Measurements from ENCODE around the gene MX2.
"Not testable (repeated sequence)": the region's sequence is repeated elsewhere in the genome, so short reads cannot be mapped to it uniquely, and the experiment has no call there.

Gene MX2

DNA sequence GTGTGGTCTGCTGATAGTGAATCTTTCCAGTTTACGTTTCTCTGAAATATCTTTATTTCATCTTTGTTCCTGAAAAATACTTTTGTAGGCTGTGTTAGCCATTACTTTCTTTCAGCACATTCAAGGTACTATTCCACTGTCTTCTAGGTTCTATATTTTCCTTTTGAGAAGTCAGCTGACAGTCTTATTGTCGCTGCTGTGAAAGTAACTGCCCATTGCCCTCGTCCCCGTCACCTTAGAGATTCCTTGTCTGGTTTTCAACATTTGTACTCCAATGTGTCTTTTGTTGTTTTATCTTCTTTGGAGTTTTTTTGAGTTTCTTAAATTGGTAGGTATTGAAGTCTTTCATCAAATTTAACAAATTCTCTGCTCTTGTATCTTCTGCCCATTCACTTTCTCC, 19.8 kb upstream of the MX2 start:
- no peak for DNase-seq

DNA sequence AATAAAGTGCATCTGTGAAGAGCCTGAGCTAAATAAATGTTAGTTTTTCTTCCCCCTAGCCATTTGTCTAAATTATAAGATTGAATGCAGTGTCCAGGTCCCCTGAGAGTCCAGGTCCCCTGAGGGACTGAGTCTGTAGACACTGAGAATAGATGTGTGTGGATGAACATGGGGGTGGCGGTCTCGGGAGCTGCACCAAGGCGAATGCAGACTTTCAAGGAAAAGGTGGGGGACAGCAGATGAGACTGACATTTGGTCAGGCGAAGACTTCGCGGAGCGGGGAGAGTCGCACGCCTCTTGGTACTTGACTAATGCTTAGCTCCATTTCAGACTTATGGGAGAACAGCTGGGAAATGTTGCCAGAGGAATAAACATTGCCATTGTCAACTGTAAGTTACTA, 17.7 kb upstream of the MX2 start:
- no peak for DNase-seq

DNA sequence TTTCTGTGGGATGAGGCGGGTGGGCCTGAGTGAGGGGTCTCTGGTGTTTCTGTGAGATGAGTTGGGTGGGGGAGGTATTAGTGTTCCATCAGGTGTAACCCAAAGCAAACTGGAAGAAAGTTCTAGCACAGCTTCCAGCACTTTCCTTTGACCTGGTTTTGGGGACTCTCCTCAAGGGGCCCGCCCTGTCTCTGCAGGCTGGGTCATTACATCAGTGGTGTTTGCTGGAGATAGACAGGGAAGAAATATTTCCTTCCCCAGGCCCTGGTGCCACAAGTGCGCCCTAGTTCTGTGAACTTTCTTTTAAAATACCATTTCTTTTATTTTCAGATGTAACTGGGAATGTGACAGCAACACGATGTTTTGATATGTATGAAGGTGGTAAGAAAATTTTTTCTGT, 16.5 kb upstream of the MX2 start:
- no peak for DNase-seq

DNA sequence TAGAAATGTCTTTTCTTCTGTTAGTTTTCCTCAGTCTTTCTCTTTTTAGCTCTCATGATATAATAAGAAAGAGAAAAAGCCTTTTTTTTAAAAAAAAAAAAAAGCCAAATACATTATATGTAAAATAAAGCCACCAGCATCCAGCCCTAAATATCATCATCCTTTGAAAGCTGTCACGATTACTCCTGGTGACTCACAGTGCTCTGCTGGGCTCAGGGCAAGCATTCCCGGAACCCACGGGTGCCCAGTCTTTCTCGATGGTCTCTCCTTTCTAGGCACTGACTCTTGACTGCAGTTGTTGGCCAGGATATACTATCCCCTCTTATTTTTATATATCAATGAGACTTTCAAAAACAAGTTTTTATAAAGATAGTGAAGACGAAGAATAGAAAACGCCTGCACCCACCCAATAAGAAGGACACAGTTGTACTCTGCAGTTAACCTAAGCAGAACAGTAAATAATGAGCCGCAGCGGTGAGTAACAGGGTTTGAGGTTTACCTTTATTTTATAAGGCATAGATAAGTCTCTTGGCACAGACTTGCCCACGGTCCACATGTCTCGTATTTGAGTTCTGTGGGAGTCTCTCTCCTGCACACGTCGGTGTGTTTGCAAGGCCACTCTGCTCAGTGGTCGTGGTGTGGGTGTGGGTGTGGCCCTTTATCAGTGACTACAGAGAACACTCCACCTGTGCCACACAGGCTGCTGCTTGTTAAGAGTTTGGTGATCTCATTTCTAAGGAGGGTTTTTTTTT, 15.7 kb upstream of the MX2 start:
- DNase-seq, result no peak

DNA sequence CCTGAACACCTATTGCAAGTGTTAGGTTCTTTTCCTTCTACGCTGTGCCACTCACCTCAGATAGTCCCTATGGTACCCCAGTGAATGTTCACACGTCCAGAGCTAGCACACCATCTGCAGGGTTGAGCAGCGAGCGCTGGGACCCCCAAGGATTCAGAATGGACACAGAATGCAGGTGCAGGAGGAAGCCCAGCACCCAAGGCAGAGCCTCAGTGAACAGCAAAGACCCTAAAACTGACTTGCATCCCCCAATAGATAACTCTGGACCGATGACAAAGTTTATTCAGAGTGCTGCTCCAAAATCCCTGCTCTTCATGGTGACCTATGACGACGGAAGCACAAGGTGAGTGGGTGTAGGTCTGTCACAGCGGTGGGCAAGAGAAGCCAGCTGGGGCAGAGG, 15.1 kb upstream of the MX2 start:
- DNase-seq, result no peak

DNA sequence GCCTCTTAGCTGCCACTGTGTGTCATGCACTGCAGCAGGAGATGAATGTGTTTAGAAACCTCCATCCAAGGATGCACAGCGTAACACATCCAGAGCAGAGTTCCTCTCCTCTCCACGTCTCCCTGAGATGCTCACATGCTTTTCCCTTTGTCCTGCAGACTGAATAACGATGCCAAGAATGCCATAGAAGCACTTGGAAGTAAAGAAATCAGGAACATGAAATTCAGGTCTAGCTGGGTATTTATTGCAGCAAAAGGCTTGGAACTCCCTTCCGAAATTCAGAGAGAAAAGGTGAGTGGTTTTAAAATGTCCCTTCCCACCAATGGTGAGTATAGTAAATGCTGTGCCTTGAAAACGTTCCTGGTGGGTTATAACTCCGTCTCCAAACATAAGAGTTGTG, 13.4 kb upstream of the MX2 start:
- no peak for DNase-seq

DNA sequence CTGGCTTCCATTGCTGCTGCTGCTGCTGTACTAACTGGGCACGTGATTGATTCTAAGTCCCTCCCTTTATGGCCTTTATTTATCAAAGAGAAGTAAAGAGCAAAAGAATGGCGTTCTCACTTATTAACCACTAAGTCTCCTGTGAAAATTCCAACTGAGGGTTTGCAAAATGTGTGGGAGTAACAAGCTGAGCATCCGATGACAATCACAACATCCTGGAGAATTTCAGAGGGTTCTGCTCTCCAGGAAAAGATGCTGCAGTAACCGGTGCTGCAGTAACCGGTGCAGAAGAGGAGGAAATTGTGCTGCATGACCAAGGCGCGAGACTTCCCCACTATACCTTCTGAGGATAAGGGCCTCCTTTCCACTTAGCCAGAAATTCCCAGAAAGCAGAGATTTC, 12.7 kb upstream of the MX2 start:
- DNase-seq, result no peak

DNA sequence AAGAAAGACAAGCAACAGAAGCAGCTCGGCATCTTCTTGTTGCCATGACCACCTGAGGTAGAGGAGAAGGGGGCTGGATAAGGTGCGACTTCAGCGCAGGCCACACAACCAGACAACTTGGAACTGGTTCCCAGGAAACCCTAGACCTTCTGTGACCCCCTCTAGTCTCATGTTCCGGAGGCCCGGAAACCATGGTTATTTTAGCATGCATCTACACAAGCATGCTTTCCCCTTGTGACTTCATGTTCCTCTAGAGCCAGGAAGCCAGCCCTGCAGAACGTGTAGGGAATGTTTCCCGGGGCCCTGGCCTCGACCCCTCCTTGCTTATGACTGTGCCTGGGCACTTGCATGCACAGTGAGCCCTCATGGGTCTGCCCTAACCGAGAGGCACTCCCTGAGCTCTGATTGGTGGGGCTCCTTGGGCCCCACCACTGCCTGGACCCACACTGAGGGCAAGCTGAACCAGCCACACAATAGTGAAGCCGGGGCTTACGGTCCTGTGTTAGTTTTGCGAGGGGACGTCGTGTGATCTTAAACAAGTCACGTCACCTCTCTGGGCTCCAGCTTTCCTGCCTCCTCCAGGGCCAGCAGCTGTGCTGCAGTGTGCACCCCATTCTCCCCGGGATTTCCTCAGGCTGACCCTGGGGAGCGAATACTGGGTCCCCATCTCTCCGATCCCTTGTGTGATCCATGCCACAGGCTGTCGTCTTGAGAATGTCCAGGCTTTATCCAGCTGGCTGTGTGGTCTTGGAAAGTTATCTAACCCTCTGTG, 12.0 kb upstream of the MX2 start:
- no peak for DNase-seq

DNA sequence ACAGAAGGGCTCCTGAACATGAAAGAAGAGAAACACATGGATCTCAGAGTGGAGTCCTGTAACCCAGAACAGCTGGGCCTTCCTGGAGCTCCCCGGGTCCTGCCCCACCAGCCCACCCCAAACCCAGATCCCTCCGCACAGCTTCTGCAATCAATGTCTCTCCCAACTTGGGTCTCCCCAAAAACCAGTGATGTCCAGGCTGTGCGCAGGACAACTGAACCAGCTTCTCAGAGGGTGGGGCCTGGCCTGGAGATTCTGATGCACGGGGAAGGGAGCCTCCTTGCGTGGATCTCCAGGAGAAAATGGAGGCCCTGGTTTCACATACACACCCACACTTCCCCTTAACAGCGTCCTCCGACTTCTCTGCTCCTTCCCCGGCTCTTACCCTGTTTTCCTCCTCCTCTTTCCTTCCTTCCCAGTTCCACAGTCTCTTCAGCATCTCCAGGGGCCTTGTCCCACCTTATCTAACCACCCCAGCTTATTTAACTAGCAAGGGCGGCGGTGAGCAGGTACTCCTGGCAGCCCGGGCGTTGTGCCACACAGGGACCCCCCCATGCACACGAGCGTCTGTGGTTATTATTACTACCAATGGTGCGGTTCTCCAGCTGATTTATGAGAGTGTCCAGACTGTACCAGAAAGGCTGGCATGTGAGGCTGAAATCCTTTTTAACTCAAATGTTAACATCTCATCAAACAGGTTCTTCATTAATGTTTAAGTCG, 11.2 kb upstream of the MX2 start:
- DNase-seq, result no peak

DNA sequence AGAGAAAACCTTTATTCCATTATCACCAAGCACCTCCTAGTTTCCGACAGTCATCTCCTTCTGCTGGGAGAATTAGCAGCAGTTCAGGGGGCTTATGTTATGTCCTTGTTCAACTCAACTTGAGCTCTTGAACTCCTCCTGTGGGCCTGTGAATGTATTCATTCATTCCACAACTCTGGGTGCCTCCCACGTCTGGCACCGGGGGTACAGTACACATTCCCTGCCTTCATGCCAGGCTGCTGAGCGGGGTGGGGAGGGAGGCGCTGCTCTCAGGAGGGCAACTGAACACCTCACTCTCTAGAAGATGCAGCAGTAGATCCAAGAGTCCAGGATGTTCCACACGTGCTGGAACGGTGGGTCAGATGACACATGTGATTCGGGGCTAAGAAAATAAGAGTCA, 4.3 kb upstream of the MX2 start:
- DNase-seq, result no peak

DNA sequence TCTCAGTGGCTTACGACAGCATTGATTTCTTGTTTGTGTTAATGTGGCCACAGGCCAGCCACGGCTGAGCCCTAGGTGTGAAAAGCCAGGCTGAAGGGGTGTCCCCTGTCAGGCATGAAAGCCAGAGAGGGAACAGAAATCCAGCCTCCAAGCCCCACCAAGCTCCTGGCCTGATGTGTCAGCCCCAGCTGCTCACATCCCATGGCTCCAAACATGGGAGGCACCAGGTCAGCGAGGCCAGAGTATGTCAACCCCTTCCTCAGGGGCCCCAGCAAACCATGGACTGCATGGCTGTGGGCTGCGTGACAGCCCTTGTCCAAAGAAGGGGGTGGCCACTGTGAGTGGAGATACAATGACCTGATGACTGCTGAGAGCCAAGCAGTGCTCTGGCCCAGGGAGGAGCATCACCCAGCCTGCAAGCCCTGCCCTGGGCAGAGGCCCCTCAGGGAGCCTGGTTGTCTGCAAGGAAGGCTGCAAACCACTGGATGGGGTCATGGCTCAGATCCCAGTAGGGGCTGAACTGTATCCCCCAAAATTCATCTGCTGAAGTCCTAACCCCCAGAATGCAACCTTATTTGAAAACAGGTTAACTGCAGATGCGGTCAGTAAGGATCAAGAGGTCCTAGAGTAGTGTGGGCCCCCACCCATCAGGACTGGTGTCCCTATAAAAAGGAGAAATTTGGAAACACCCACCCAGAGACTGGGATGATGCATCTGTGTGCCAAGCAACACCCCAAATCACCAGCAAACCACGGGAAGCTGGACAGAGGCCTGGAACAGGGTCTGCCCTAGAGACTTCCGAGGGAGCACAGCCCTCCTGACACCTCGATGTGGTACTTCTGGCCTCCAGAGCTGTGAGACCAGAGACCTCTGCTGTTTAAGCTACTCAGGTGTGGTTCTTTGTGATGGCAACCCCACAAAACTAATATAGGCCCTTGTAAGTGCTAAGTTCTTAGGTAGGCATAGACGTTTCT, 3.3 kb upstream of the MX2 start:
- DNase-seq, result no peak

DNA sequence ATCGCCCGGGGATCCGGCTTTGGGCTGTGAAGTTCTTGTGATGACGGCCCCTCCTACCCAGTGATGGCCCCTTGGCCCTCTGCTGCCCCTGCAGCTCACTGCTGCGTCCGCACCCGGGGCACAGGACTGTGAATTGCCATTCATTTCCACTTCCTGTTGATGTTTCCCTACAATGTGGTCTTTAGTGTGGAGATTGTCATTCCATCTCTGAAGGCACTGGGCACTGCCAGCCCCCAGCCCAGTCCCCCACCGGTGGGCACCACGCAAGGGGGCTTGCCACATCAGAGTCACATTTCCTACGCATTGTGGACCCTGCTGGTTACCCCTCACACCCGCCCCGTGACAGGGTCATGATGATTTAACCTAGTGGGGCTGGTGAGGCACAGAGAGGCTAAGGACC, 2.5 kb upstream of the MX2 start:
- no peak for DNase-seq

DNA sequence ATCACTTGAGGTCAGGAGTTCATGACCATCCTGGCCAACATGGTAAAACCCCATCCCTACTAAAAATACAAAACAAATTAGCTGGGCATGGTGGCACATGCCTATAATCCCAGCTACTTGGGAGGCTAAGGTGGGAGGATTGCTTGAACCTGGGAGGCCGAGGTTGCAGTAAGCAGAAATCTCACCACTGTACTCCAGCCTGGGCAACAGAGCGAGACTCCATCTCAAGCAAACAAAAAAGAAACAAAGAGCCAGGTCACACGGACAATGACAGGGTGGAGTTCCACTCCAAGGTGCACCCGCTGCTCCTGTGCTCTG, 2.1 kb upstream of the MX2 start:
- DNase-seq, result not testable (repeated sequence)

DNA sequence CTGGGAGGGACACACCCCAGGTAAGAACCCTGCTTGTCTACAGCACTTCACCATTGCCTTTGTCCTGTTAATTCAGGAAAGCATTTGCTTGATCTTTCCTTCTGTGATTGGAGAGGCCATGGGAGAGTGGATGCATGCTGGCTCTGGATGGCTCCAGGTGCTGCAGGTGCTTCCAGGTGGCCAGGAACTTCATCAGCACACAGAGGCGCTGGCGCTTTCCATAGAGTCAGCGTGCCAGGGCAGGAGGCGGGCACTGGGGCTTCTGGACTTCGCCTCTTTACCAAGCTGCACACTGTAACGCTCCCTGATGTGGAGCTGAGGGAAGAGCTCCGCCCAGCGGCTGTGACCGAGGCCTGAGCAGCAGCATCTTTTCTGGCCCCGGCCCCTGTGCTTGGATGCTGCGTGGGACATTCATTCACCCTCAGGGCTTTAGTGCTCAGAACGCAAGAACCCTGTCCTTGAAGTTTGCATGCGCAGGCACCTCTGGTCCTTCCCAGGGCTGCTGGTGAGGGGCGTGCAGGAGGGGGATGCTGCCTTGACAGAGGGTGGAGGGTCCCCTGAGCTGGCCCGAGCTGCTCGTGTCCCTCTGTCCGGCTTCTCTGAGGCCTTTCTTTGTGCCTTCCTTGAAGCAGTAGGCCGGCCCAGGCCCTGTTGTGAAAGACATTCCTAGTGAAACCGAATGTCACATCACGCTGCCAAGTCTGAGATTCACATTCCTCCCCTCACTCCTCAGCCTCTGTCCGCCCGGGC, 1.6 kb upstream of the MX2 start:
- DNase-seq, result no peak

DNA sequence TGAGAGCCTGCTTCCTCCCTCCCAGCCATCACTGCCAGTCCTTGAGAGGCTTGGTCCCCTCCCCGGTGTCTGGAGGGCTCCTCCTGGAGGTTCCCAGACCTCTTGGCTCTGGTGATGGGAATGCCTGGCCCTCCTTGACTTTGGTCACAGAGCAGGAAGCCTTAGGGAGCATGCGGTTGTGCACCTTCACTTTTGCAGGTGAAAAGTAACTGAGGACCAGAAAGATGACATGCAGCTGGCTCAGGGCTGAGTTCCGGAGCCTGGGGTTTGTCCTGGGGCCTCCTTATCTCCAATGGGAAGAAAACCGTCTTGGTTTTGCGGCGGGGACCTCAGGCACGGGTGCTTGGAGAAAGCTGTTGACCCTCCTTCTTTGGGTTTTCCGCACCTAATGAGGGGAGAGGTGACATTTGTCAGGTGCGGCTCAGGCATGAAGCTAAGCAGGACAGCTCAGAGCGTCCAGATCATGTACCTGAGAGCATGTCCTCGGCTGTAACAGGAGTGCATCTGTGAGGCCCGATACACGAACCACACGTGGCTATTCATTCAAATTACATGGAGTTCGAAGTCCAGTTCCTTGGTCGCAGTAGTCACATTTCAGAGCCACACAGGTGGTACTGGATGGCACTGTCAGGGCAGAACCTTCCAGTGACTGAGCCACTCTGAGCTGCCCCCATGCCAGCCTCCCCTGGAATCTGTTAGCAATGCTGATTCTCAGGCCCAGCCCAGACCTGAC, 608 bp upstream of the MX2 start:
- no peak for DNase-seq

DNA sequence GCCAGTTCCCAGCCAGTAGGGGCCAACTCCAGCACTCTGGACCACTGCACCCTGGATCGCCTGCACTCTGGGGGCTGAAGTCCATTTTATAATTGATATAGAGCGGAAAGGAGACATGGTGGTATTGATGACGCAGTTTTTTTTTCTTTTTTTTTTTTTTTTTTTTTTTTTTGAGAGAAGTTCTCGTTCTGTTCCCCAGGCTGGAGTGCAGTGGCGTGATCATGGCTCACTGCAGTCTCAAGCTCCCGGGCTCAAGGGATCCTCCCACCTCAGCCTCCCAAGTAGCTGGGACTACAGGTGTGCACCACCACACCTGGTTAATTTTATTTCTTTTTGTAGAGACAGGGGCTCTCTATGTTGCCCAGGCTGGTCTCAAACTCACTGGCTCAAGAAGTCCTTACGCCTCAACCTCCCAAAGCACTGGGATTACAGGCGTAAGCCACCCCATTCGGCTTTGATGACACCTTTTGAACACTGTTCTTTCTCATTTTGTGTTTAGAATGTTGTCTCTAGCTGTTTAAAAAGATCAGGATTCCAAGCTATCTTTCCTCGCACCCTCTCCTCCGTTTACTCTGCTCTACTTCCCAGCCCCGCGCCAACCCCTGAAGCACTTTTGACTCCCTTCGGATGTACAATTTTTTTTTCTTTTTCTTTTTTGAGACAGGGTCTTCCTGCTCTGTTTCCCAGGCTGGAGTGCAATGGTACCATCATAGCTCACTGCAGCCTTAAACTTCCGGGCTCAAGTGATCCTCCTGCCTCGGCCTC, 960 bp downstream of the MX2 start:
- DNase-seq, result no peak

DNA sequence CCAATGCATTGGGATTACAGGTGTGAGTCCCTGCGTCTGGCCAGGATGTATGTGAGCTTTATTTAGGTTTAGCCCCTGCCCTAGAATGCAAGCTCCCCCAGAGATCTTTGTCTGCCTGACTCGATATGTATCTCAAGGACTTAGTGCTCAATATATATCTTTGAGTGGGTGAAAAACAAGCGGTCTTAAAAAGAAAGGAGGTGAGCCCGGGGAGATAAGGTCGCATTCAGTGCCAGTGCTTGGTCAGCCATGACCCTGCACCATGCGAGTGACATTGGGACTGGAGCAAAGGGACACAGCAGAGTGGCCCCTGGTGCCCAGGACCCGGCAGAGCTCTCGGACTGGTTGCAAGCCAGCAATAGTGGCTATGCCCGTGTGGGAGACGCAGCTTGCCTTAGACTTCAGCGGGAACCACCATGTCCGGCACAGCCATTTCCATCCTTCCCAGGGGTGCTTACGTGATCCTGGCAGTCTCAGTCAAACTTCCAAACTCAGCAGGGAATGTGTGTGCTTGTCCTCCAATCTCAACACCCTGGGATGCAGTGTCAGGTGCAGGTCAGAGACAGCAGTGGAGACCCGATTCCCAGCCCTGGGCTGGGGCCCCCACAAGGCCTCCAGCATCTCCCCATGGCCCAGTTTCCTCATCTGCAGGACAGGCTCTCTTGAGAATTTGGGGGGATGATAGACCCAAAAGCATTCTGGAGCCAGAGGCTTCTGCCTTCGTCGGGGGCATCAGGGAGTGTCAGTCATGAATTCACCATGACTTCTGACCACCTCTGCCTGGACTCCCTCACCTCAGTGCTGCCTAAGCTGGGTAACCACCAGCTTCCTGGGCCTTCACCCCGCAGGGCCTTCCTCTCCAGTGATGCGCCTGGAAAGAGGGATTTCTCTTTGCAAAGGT, 1.8 kb downstream of the MX2 start:
- DNase-seq, result no peak

DNA sequence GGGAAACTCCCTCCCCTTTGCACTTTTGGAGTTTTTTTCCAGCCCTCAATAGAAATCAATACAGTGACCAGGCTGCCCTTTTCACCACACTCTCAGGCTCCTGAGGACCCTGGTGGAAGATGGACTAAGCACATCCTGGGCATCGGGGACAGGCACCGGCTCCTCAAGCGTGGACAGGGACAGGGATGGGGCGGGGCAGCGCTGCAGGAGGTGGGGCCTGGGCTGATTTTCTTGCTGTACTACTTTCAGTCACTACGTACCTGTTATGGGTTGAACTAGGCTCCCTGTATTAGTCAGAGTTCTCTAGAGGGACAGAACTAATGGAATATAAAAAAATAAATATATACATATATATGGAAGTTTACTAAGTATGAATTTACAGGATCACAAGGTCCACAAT, 2.5 kb downstream of the MX2 start:
- DNase-seq, result no peak

DNA sequence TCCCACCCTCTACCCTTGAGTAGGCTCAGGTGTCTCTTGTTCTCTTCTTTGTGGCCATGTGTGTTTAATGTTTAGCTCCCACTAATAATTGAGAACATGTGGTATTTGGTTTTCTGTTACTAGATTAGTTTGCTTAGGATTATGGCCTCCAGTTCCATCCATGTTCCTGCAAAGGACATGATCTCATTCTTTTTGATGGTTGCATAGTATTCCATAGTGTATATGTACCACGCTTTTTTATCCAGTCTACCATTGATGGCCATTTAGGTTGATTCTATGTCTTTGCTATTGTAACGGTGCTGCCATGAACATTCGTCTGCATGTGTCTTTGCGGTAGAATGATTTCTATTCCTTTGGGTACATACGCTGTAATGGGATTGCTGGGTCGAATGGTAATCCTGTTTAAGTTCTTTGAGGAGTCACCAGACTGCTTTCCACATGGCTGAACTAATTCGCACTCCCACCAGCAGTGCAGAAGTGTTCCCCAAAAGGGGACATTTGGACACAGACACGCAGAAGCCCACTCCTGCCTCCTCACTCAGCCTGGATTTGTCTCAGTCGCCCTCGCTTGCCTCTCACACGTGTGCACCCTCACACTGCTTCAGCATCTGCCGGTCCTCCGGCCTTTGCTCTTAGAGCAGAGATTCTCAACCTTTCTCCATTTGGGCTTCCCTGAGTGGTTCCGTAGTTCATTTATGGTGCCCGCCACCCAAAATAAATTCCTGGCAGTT, 3.7 kb downstream of the MX2 start:
- DNase-seq, result no peak

All from stimulated activated CD4-positive, alpha-beta T cell treated with anti-CD3 and anti-CD28 coated beads, Interleukin-12 subunit alpha, Interleukin-12 subunit beta, amount 100 ng/mL, for 4 hours (primary cell).